HG03469 (cell line): ENCODE results near the gene ATE1.
"Not testable (repeated sequence)": the region's sequence is repeated elsewhere in the genome, so short reads cannot be mapped to it uniquely, and the experiment has no call there.

Experiments
- ATAC-seq: cut with Tn5 transposase; IDR thresholded peaks from one replicate; pipeline ENCODE4 v1.9.1; 2021; ENCODE audit warnings: mild to moderate bottlenecking, moderate library complexity, moderate number of reproducible peaks; ENCODE audit not compliant: unreplicated experiment

Gene ATE1

GRCh38 chr10:121796342-121796741 is 131.5 kb downstream of the ATE1 start:
- ATAC-seq, result no peak

GRCh38 chr10:121792198-121792597 is 135.6 kb downstream of the ATE1 start:
- ATAC-seq, result no peak

GRCh38 chr10:121791761-121792160 is 136.1 kb downstream of the ATE1 start:
- no peak for ATAC-seq

GRCh38 chr10:121788717-121789116 is 139.1 kb downstream of the ATE1 start:
- no peak for ATAC-seq

GRCh38 chr10:121788115-121788514 is 139.7 kb downstream of the ATE1 start:
- no peak for ATAC-seq

- no peak for ATAC-seq
These were observed 140.7 kb downstream of the ATE1 start for GRCh38 chr10:121787169-121787568.

GRCh38 chr10:121783782-121784372 is 144.0 kb downstream of the ATE1 start:
- ATAC-seq, result no peak

- ATAC-seq, result no peak
These were observed 146.7 kb downstream of the ATE1 start for GRCh38 chr10:121781101-121781500.

- ATAC-seq, result no peak
These were observed 153.0 kb downstream of the ATE1 start for GRCh38 chr10:121774813-121775212.

GRCh38 chr10:121774404-121774803 is 153.4 kb downstream of the ATE1 start:
- no peak for ATAC-seq

- no peak for ATAC-seq
These were observed 154.9 kb downstream of the ATE1 start for GRCh38 chr10:121772884-121773283.

GRCh38 chr10:121772406-121772805 is 155.4 kb downstream of the ATE1 start:
- ATAC-seq, result no peak

- ATAC-seq, result no peak
These were observed 155.9 kb downstream of the ATE1 start for GRCh38 chr10:121771966-121772365.

GRCh38 chr10:121766426-121766825 is 161.4 kb downstream of the ATE1 start:
- no peak for ATAC-seq

GRCh38 chr10:121765204-121765603 is 162.6 kb downstream of the ATE1 start:
- ATAC-seq, result no peak

GRCh38 chr10:121764233-121764942 is 163.4 kb downstream of the ATE1 start:
- ATAC-seq, result no peak

- not testable (repeated sequence) for ATAC-seq
These were observed 170.6 kb downstream of the ATE1 start for GRCh38 chr10:121757241-121757640.

- ATAC-seq, result not testable (repeated sequence)
These were observed 172.3 kb downstream of the ATE1 start for GRCh38 chr10:121755496-121755895.

GRCh38 chr10:121754666-121755065 is 173.2 kb downstream of the ATE1 start:
- peak; percentile 4 for ATAC-seq

GRCh38 chr10:121753726-121754476 is 173.9 kb downstream of the ATE1 start:
- peak; percentile 86 for ATAC-seq

- no peak for ATAC-seq
These were observed 176.6 kb downstream of the ATE1 start for GRCh38 chr10:121751191-121751760.
